ENCODE data around the gene ARHGAP24.
A peak's percentile ranks its signal among the peaks of the same experiment; 100 is the strongest.

DNA sequence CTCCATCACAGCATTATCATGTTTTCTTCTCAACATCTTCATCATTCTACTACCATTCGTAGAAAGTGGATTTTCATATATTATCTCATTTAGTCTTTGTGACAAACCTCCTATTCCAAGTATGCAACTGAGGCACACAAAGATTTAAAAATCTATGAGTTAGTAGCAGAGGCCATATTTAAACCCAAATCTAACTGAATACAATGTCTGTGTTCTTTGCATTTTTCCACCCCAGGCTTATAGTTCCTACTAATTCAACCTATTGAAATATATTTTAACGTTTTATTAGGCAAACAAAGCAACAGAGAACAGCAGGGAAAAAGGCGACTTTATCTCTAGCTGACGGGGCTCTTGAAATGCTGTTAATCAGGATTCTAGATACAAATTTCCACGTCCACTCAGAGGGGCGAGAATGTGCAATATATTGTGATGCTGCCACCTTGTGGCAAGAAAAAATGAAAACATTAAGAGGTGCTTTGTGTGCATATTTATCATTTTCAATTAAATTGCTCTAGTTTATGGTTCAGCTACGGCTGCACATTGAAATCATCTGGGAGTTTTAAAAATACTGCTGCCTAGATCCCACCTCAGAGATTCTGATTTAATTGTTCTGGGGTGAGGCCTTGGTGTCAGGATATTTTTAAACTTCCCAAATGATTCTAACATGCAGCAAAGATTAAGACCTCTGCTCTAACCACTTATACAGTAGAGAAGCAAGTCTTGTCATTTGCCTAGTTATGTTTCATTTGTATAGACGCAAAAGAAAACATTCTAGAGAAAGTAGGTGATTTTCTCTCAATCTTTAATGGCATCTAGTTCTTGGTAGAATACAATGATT lies 569.0 kb downstream of the ARHGAP24 start:
- peak in 3 of 4 experiments; percentile 23 to 58 (median 36) for TF ChIP-seq CTCF (IDR thresholded peaks at IDR 0.05)
- TF ChIP-seq POLR2A (IDR thresholded peaks at IDR 0.05), result no peak
- no peak for TF ChIP-seq POLR2AphosphoS5 (IDR thresholded peaks at IDR 0.05)
- TF ChIP-seq EP300 (IDR thresholded peaks at IDR 0.05), result no peak
